ENCODE results near the gene PRM3.

Gene PRM3

DNA sequence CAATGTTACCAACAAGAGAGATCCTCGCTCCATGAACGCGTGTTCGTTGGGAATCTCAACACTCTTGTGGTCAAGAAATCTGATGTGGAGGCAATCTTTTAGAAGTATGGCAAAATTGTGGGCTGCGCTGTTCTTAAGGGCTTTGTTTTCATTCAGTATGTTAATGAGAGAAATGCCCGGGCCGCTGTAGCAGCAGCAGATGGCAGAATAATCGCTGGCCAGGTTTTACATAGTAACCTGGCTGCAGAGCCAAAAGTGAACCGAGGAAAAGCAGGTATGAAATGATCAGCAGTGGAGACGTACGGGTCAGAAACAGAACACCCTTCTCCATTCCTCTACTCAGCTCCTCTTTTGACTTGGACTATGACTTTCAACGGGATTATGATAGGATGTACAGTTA, 30.8 kb downstream of the PRM3 start:
- no peak for DNase-seq (ENCODE audit: low spot score)

GRCh38 chr16:11241480-11242204, 31.8 kb downstream of the PRM3 start:
- no peak for DNase-seq (ENCODE audit: low spot score)

DNA sequence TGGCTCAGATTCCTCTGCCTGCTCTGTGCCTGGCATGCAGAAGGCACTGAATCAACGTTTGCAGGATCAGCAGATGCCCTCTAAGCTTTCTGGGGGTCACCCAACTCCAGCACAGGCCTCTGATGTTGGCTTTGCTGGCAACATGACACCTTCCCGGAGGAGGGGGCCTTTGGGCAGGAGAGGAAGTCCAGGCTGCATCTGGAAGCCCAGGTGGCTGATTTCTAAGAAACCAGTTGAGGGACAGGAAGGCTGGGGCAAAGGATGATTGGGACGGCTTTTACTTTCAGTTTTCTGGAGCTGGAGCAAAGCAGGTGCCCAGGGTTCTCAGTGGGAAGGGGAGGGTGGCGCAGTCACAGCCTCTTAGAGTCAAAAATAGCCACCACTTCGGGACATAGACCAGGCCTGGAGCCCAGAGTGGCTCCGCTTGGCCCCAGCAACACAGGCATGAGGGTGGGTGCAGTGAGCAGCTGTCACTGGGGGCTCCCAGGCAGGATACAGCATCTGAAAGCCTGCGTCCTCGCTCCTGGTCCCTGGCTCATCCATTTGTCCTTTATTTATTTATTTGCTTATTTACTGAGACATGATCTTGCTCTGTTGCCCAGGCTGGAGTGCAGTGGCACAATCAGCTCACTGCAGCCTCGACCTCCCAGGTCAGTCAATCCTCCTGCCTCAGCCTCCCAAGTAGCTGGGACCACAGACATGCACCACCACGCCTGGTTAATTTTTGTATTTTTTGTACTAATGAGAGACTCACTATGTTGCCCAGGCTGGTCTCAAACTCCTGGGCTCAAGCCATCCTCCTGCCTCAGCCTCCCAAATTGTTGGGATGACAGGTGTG, 32.6 kb downstream of the PRM3 start:
- no peak for DNase-seq (ENCODE audit: low spot score)

- no peak for DNase-seq (ENCODE audit: low spot score)
These were observed 33.5 kb downstream of the PRM3 start for GRCh38 chr16:11239644-11240632.

DNA sequence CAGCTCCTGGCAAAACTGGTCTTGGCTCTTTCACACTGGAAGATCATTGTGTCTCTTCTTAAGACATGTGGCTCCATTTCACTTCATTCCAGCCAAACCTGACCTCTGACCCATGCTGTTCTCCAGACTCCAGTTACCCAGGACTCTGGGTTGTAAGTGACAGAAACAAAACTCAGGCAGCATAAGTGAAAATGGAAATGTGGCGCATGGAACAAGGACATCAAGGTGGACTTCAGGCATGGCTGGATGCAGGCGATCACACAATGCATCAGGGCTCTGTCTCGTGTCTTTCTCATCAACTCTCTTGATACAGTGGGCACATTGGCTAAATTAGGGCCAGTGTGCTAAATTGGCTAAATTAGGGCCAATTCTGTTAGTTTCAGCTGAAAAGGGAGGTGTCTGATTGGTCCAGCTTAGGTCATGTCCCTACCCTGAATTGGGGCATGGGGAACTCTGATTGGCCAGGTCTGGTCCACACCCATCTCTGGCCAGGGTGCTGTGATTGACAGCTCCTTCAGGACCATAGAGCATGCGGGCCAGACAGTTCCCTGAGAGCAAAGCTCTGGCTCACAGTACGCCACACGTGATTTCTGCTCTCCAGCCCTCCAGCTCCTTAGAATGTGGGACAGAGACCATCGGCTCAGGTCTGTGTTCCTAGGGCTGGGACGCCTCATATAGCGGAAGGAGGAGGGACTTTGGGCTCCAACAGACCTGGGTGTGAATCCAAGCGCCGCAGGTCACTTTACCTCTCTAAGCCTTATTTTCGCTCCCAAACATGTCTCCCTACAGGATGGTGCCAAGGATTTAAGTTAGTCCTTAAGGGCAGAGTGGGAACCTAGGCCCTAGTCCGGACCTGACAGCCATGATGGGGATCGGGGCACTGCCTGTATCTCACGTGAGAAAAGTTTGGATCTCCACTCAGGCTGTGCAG, 34.9 kb downstream of the PRM3 start:
- DNase-seq (ENCODE audit: low spot score), result no peak

DNA sequence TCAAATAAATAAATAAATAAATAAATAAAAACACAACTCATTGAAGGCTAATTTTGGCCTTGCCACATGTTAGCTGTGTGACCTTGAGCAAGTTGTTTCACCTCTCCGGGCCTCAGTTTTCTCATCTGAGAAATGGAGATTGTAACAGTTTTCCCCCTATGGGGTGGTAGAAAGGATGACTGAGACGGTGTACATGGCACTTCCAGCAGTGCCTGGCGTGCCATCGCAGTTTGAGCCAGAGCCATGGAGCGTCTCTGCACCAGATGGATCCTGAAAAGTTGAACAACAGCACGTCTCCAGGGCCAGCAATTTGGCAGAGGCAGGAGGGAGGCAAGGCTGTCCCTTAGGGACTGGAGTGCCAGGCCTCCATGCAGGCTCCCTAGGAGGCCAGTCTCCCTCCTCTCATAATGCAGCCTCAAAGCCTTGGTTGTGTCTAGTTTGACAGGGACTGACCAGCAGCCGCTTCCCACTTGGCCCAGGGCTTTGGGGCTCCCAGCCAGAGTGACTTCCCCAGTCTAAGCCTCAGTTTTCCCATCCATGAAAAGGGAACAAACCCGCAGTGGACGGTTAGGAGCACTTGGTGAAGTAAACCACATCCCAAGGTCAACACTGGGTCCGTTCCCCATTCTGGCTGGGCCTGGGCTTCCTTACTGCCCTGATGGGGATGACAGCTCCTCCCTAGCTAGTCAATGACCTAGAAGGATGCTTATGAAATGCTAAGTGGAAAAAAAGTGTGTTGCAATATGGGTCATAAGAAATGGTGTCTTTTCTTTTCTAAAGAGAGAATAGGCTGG, 36.8 kb downstream of the PRM3 start:
- no peak for DNase-seq (ENCODE audit: low spot score)

- no peak for DNase-seq (ENCODE audit: low spot score)
These were observed 37.8 kb downstream of the PRM3 start for GRCh38 chr16:11235703-11235991.

GRCh38 chr16:11234884-11235702, 38.3 kb downstream of the PRM3 start:
- DNase-seq (ENCODE audit: low spot score), result no peak

DNA sequence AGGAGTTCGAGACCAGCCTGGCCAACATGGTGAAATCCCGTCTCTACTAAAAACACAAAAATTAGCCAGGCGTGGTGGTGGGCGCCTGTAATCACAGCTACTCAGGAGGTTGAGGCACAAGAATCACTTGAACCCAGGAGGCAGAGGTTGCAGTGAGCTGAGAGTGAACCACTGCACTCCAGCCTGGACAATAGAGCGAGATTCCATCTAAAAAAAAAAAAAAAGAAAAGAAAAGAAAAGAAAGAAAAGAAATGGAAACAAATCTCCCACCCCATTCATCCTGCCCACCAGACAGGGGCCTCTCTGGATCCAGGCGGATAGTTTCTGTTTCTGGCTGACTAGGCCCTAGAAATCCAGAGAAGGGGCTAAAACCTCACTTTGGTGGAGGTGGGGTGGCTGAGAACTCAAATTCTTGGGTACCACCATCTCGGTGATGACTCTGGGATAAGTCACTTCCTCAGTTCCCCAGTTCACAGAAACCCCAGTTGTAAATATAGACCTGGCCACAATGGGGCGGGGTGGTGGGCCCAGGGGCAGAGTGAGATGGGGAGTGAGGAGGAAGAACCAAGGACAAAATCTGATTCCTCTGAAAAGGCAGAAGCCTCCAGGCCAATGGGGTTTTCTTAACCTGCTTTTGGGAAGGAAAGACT, 39.6 kb downstream of the PRM3 start:
- no peak for DNase-seq (ENCODE audit: low spot score)

- no peak for DNase-seq (ENCODE audit: low spot score)
These were observed 40.3 kb downstream of the PRM3 start for GRCh38 chr16:11232852-11233726.

GRCh38 chr16:11232302-11232851, 41.1 kb downstream of the PRM3 start:
- no peak for DNase-seq (ENCODE audit: low spot score)

DNA sequence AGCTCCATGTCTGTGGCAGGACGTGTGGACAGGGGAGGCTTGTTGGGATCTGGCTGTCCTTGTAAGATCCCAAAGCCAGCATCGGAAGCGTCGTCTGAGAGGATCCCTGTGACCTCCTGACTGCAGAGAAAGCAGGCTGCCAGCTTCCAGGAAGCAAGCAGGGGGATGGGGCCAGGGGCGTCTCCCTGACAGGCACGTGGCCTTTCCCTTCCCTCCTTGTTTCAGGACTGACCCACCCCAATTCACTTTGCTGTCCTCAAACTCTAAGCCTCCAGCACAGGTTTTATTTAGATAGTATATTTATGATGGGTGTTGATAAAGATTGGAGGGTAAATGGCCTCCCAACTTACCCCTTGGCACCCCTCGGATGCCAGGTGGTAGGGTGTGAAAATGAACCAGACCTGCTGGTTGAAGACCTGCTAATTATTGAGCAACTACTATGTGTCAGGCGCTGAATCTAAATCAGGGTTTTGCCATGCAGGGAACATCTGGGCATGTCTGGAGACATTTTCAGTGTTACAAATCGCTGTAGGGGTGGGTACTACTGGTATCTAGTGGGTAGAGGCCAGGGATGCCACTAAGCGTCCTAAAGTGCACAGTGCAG, 42.0 kb downstream of the PRM3 start:
- no peak for DNase-seq (ENCODE audit: low spot score)

- no peak for DNase-seq (ENCODE audit: low spot score)
These were observed 43.5 kb downstream of the PRM3 start for GRCh38 chr16:11229906-11230305.

GRCh38 chr16:11229432-11229831, 44.0 kb downstream of the PRM3 start:
- DNase-seq (ENCODE audit: low spot score), result no peak

DNA sequence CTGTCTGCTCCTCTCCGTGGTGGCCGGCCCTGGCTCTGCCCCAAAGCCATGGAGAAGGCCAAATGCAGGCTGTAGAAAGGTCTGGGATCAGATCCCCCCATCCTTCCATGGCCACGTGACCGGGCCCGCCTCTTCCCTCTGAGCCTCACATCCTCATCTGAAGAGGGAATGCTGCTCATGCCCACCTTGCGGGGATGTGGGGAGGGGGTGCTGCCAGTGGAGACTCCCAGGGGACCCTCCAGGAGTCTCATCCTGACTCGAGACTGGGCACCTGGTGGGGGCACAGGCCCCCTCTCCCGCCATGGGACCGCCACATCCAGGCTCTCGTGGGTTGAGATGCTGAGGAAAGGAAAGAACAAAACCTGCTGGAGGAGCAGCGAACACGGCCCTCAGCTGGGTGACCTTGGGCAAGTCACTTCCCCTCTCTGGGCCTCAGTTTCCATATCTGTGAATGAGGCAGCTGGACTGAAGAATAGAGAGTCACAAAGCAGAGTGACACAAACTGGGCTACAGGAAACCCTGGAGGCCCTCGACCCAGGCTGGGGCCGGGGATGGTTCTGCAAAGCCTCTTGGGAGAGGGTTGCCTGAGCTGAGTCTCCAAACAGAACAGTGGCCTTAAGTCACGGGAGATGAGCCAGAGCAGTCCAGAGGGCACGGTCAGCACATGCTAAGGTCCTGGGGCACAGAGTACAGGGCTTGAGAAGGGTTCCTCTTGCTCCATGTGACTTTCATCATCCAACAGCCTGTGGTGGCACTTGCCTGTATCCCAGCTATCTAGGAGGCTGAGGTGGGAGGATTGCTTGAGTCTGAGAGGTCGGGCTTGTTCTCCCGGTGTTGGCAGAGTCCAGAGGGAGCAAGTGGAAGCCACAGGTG, 47.5 kb downstream of the PRM3 start:
- DNase-seq (ENCODE audit: low spot score), result no peak

DNA sequence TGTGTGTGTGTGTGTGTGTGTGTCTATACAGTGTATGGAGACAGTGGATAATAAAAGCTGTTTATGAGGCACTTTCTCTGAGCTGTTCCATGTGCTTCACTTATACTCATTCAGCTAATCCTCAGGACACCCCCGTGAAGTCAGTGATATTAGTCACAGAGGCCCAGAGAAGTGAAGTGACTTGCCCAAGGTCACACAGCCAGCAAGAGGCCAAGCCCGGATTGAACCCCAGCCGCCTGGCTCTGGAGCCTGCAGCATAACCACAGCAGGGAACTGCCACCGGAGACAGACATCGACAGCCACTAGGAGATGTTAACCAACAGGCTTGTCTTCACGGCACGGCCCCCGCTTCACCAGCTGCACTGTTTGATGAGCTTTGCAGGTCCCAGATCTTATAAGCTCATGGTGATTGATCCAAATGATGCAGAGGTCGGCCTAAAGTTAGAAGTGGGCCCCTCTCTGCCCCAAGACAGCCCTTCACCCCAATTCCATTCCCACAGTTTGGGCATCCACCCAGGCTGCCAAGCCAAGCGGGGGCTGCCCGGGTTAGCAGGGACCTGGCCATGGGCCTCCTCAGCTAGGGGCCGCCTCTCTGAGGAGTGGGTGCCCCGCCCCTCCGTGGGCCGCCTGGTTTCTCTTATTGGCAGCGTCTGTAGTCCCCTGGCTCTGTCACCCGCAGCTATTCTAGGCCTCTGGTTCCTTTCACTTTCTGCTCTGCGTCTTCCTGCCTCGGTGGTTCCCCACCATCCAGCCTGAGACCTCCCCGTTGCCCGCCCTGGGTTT, 48.3 kb downstream of the PRM3 start:
- no peak for DNase-seq (ENCODE audit: low spot score)

All from LoVo (cell line).